H1 (cell line): ENCODE measurements around the gene SLC38A10. TPM values are rescaled to one million over a fixed set of nuclear protein-coding genes. Genes with fewer than 3 reads are reported as not detected.

Experiments
- CEBPB ChIP-seq: IDR thresholded peaks from 2 replicates; pipeline ENCODE4 v1.6.1; 2012; ENCODE audit warnings: low read depth, low read length
- NANOG ChIP-seq: IDR thresholded peaks from 2 replicates; pipeline ENCODE4 v1.6.1; 2011; ENCODE audit warnings: low read length, low read depth, mild to moderate bottlenecking, inconsistent platforms; ENCODE audit not compliant: insufficient read depth, poor library complexity, severe bottlenecking
- SP4 ChIP-seq: IDR thresholded peaks from 2 replicates; pipeline ENCODE4 v1.6.1; 2012; ENCODE audit warnings: low read length, inconsistent platforms
- polyA plus RNA-seq, 7 experiments: library from polyadenylated mRNA; depleted of rRNA in 3 of 7; stranded (reverse) in 5 of 7; unstranded in 2 of 7; fragments of >200 nt in 5 of 7; fragments of 200-250 nt in 2 of 7; gene quantifications; 1 replicate in 5 of 7; 2 replicates in 1 of 7; 4 replicates in 1 of 7; pipeline versions ENCODE4 v1.2.1 to v1.2.3, GENCODE V29; 2011 to 2013; ENCODE audit warnings: missing spikeins in 2 of 7, mixed read lengths in 2 of 7
- total RNA-seq: library from RNA; stranded (reverse); fragmentation: NEBNext Ultra II Directional; extraction: Animal tissue kit (Norgen Biotek cat#: 25700); gene quantifications from 2 replicates; pipeline ENCODE4 v1.2.1, GENCODE V29; 2021

The SLC38A10 gene
- total and polyA plus RNA-seq, 2 of the 8 experiments (the other 6 are each of a cell fraction or from before 2014, with no cell fraction given): 26.4 to 41.0 TPM

GRCh38 chr17:81246679-81247338, 48.3 kb downstream of the SLC38A10 start (continued):
- no peak for TF ChIP-seq NANOG
- TF ChIP-seq SP4: no peak
- TF ChIP-seq CEBPB: no peak
- TF ChIP-seq, all 59 proteins: peak for 0
